HG03342 (cell line): ENCODE measurements around the gene TRIM47.

Experiments used
- ATAC-seq: cut with Tn5 transposase; IDR thresholded peaks from one replicate; pipeline ENCODE4 v1.9.1; 2021; ENCODE audit warnings: mild to moderate bottlenecking, moderate library complexity; ENCODE audit not compliant: unreplicated experiment

The TRIM47 gene

GRCh38 chr17:75878174-75878998 lies at the start of gene TRIM47:
Gene TRIM47 (minus strand): TSS chr17:75878581. CDS start chr17:75878548, 33 bp downstream.
- ATAC-seq: no peak

- ATAC-seq: no peak
Measured at GRCh38 chr17:75927286-75927922, 49.0 kb upstream of the TRIM47 start.

- ATAC-seq: no peak
Measured at GRCh38 chr17:75926456-75926855, 48.1 kb upstream of the TRIM47 start.

GRCh38 chr17:75925912-75926311 lies 47.5 kb upstream of the TRIM47 start:
- ATAC-seq: no peak

GRCh38 chr17:75925103-75925502 lies 46.7 kb upstream of the TRIM47 start:
- no peak for ATAC-seq

GRCh38 chr17:75922963-75923874 lies 44.8 kb upstream of the TRIM47 start:
- ATAC-seq: no peak

GRCh38 chr17:75922173-75922961 lies 44.0 kb upstream of the TRIM47 start:
- no peak for ATAC-seq

- ATAC-seq: no peak
Measured at GRCh38 chr17:75921596-75921995, 43.2 kb upstream of the TRIM47 start.

GRCh38 chr17:75920045-75920560 lies 41.7 kb upstream of the TRIM47 start:
- ATAC-seq: no peak

- no peak for ATAC-seq
Measured at GRCh38 chr17:75919611-75920010, 41.2 kb upstream of the TRIM47 start.

GRCh38 chr17:75917917-75918445 lies 39.6 kb upstream of the TRIM47 start:
- no peak for ATAC-seq

GRCh38 chr17:75917141-75917916 lies 38.9 kb upstream of the TRIM47 start:
- no peak for ATAC-seq

GRCh38 chr17:75915268-75915667 lies 36.9 kb upstream of the TRIM47 start:
- ATAC-seq: no peak

GRCh38 chr17:75914643-75915267 lies 36.4 kb upstream of the TRIM47 start:
- ATAC-seq: no peak

GRCh38 chr17:75913537-75914210 lies 35.3 kb upstream of the TRIM47 start:
- ATAC-seq: no peak

- no peak for ATAC-seq
Measured at GRCh38 chr17:75910699-75911098, 32.3 kb upstream of the TRIM47 start.

- ATAC-seq: no peak
Measured at GRCh38 chr17:75909812-75910274, 31.5 kb upstream of the TRIM47 start.
